GM23338 (cell line): ENCODE results near the gene GYS2. TPM values are rescaled to one million over a fixed set of nuclear protein-coding genes. Genes with fewer than 3 reads are reported as not detected.

ENCODE experiments used
- ATAC-seq: fragments of 200-7000 bp; cut with Tn5 transposase; 3 replicates; pipeline ENCODE4 v1.9.1; 2020
- DNase-seq: peaks from one replicate; pipeline ENCODE4 v3.0.0-alpha.2; 2015; ENCODE audit warnings: low spot score
- H2AFZ ChIP-seq: fragments of 200-600 bp; sonication (generic); 2 replicates; pipeline ENCODE4 v1.8.0; 2016; ENCODE audit warnings: antibody characterized with exemption, mild to moderate bottlenecking, moderate library complexity
- H3F3A ChIP-seq: fragments of 200-600 bp; sonication (generic); replicated peaks from 2 replicates; pipeline ENCODE4 v1.8.0; 2017; ENCODE audit warnings: antibody characterized with exemption, mixed run types, low read depth
- H3K27ac ChIP-seq: fragments of 200-600 bp; sonication (generic); 2 replicates; pipeline ENCODE4 v1.6.1; 2016; ENCODE audit warnings: low read depth
- H3K27me3 ChIP-seq: fragments of 200-600 bp; sonication (generic); 2 replicates; pipeline ENCODE4 v1.8.0; 2016; ENCODE audit warnings: mild to moderate bottlenecking, mixed run types, moderate library complexity; ENCODE audit not compliant: insufficient read depth
- H3K36me3 ChIP-seq: fragments of 200-600 bp; sonication (generic); 2 replicates; pipeline ENCODE4 v1.8.0; 2016; ENCODE audit warnings: mild to moderate bottlenecking; ENCODE audit not compliant: insufficient read depth
- H3K4me1 ChIP-seq: fragments of 200-600 bp; sonication (generic); 2 replicates; pipeline ENCODE4 v1.8.0; 2016; ENCODE audit warnings: mild to moderate bottlenecking, moderate library complexity; ENCODE audit not compliant: insufficient read depth
- H3K4me2 ChIP-seq: fragments of 200-600 bp; sonication (generic); 2 replicates; pipeline ENCODE4 v1.7.1; 2017; ENCODE audit warnings: mixed run types
- H3K4me3 ChIP-seq: fragments of 200-600 bp; sonication (generic); 2 replicates; pipeline ENCODE4 v1.6.1; 2016; ENCODE audit warnings: mixed run types
- H3K79me2 ChIP-seq: fragments of 200-600 bp; sonication (generic); replicated peaks from 2 replicates; pipeline ENCODE4 v1.8.0; 2017; ENCODE audit warnings: mild to moderate bottlenecking; ENCODE audit not compliant: insufficient read depth
- H3K9me2 ChIP-seq: fragments of 200-600 bp; sonication (generic); 2 replicates; pipeline ENCODE4 v1.8.0; 2017; ENCODE audit not compliant: insufficient read depth
- H4K20me1 ChIP-seq: fragments of 200-600 bp; sonication (generic); replicated peaks from 2 replicates; pipeline ENCODE4 v1.8.0; 2017; ENCODE audit warnings: mild to moderate bottlenecking; ENCODE audit not compliant: insufficient read depth
- H3K27ac Mint-ChIP-seq: 2 replicates; pipeline ENCODE4 v1.8.0; 2020; ENCODE audit warnings: inconsistent platforms, mild to moderate bottlenecking, moderate library complexity, mixed read lengths
- H3K27me3 Mint-ChIP-seq: 3 replicates; pipeline ENCODE4 v1.8.0; 2022; ENCODE audit warnings: low read depth, mild to moderate bottlenecking, moderate library complexity, mixed read lengths, inconsistent platforms; ENCODE audit not compliant: insufficient read depth, poor library complexity
- H3K36me3 Mint-ChIP-seq: 3 replicates; pipeline ENCODE4 v1.8.0; 2021; ENCODE audit warnings: low read depth, mild to moderate bottlenecking, inconsistent platforms, moderate library complexity, mixed read lengths
- H3K4me1 Mint-ChIP-seq: 3 replicates; pipeline ENCODE4 v1.8.0; 2020; ENCODE audit warnings: mild to moderate bottlenecking, inconsistent platforms, mixed read lengths
- H3K4me3 Mint-ChIP-seq: 3 replicates; pipeline ENCODE4 v1.8.0; 2021; ENCODE audit warnings: moderate library complexity, mild to moderate bottlenecking, inconsistent platforms, mixed read lengths
- H3K9me3 Mint-ChIP-seq: 3 replicates; pipeline ENCODE4 v1.8.0; 2020; ENCODE audit warnings: moderate library complexity, mild to moderate bottlenecking, inconsistent platforms, mixed read lengths
- CREB1 ChIP-seq: fragments of 250-450 bp; sonication (Bioruptor Pico); IDR thresholded peaks from 2 replicates; pipeline ENCODE4 v1.5.0; 2020; ENCODE audit warnings: low read depth, mild to moderate bottlenecking, moderate library complexity
- CTCF ChIP-seq, 2 experiments: fragments of 200-600 bp in 1 of 2; sonication (generic) in 1 of 2; conservative IDR thresholded peaks; 2 replicates each; pipeline versions ENCODE4 v1.5.1 to v1.6.1; 2016 to 2017; ENCODE audit warnings: antibody characterized with exemption in 2 of 2, low read depth in 2 of 2, mild to moderate bottlenecking in 2 of 2, moderate library complexity in 1 of 2
- EZH2phosphoT487 ChIP-seq: fragments of 200-600 bp; sonication (generic); IDR thresholded peaks from one replicate; pipeline ENCODE4 v1.8.1; 2018; ENCODE audit warnings: antibody characterized with exemption; ENCODE audit not compliant: unreplicated experiment
- JUNB ChIP-seq: IDR thresholded peaks from one replicate; pipeline ENCODE4 v1.6.1; 2016; ENCODE audit warnings: antibody characterized with exemption; ENCODE audit not compliant: unreplicated experiment
- NANOG ChIP-seq: IDR thresholded peaks from 2 replicates; pipeline ENCODE4 v1.6.1; 2016; ENCODE audit warnings: antibody characterized with exemption, borderline replicate concordance
- POLR2AphosphoS5 ChIP-seq: IDR thresholded peaks from 2 replicates; pipeline ENCODE4 v1.6.1; 2016; ENCODE audit warnings: antibody characterized with exemption, low read depth
- STAT1 ChIP-seq: IDR thresholded peaks from one replicate; pipeline ENCODE4 v1.6.1; 2016; ENCODE audit warnings: antibody characterized with exemption; ENCODE audit not compliant: unreplicated experiment
- polyA plus RNA-seq: library from polyadenylated mRNA; unstranded; fragments of >200 nt; fragmentation: Nextera tagmentation; extraction: Ambion mirVana; gene quantifications from 2 replicates; pipeline ENCODE4 v1.2.1, GENCODE V29; 2016
- total RNA-seq: library from RNA; depleted of rRNA; stranded (reverse); fragments of >200 nt; shearing (Covaris generic); gene quantifications from 2 replicates; pipeline ENCODE4 v1.2.3, GENCODE V29; 2014
- TF ChIP-seq, protein P1 (sequence below): IDR thresholded peaks from 2 replicates; pipeline ENCODE4 v1.6.1; 2016; ENCODE audit warnings: antibody characterized with exemption
- TF ChIP-seq, protein P2 (sequence below): fragments of 250-450 bp; sonication (Bioruptor Pico); IDR thresholded peaks from 2 replicates; pipeline ENCODE4 v1.5.0; 2020; ENCODE audit warnings: mild to moderate bottlenecking, moderate library complexity
- TF ChIP-seq, protein P3 (sequence below): IDR thresholded peaks from one replicate; pipeline ENCODE4 v1.6.1; 2018; ENCODE audit warnings: antibody characterized with exemption; ENCODE audit not compliant: unreplicated experiment

GYS2 gene
- total and polyA plus RNA-seq, 2 experiments from 2014 or later, result not detected

GRCh38 chr12:21499765-21500164, 104.9 kb downstream of the GYS2 start:
- Mint-ChIP-seq H3K36me3 (peaks cover 13% of the 10 kb centered on the region; the same call in 2 of the 3 replicates), H3K27me3 (no peaks in the 10 kb centered on the region), H3K27ac (no peak overlapping the region), H3K9me3 (no peaks in the 10 kb centered on the region), H3K4me3 (no peak overlapping the region), H3K4me1 (peaks cover 6% of the 10 kb centered on the region; the same call in 2 of the 3 replicates)
- no peak overlapping the region for H2AFZ ChIP-seq
- 0 out of 2 replicates have a peak, but pooled peaks cover 8% of the 10 kb centered on the region for H4K20me1 ChIP-seq
- no peaks in the 10 kb centered on the region for H3K9me2 ChIP-seq
- ATAC-seq (no peak), DNase-seq (no peak)
- peak overlapping the region; percentile 84; the same call in 1 of the 2 replicates for H3K4me2 ChIP-seq
- H3K27ac ChIP-seq, result no peak overlapping the region
- H3K4me3 ChIP-seq, result peak overlapping the region; percentile 73; the same call in 1 of the 2 replicates
- peaks cover 17% of the 10 kb centered on the region for H3K4me1 ChIP-seq
- no peaks in the 10 kb centered on the region for H3K36me3 ChIP-seq
- H3F3A ChIP-seq, result no peaks in the 10 kb centered on the region
- no peaks in the 10 kb centered on the region for H3K27me3 ChIP-seq
- TF ChIP-seq STAT1 (no peak), EZH2phosphoT487 (no peak), CREB1 (CRISPR knock-in tag) (no peak), POLR2AphosphoS5 (no peak), CTCF (conservative IDR thresholded peaks at IDR 0.05; ENCODE audit: low read depth in 2 of 2) (no peak), NANOG (no peak), JUNB (no peak)
- TF ChIP-seq, protein P1, sequence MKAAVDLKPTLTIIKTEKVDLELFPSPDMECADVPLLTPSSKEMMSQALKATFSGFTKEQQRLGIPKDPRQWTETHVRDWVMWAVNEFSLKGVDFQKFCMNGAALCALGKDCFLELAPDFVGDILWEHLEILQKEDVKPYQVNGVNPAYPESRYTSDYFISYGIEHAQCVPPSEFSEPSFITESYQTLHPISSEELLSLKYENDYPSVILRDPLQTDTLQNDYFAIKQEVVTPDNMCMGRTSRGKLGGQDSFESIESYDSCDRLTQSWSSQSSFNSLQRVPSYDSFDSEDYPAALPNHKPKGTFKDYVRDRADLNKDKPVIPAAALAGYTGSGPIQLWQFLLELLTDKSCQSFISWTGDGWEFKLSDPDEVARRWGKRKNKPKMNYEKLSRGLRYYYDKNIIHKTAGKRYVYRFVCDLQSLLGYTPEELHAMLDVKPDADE, result no peak
- TF ChIP-seq, protein P2, sequence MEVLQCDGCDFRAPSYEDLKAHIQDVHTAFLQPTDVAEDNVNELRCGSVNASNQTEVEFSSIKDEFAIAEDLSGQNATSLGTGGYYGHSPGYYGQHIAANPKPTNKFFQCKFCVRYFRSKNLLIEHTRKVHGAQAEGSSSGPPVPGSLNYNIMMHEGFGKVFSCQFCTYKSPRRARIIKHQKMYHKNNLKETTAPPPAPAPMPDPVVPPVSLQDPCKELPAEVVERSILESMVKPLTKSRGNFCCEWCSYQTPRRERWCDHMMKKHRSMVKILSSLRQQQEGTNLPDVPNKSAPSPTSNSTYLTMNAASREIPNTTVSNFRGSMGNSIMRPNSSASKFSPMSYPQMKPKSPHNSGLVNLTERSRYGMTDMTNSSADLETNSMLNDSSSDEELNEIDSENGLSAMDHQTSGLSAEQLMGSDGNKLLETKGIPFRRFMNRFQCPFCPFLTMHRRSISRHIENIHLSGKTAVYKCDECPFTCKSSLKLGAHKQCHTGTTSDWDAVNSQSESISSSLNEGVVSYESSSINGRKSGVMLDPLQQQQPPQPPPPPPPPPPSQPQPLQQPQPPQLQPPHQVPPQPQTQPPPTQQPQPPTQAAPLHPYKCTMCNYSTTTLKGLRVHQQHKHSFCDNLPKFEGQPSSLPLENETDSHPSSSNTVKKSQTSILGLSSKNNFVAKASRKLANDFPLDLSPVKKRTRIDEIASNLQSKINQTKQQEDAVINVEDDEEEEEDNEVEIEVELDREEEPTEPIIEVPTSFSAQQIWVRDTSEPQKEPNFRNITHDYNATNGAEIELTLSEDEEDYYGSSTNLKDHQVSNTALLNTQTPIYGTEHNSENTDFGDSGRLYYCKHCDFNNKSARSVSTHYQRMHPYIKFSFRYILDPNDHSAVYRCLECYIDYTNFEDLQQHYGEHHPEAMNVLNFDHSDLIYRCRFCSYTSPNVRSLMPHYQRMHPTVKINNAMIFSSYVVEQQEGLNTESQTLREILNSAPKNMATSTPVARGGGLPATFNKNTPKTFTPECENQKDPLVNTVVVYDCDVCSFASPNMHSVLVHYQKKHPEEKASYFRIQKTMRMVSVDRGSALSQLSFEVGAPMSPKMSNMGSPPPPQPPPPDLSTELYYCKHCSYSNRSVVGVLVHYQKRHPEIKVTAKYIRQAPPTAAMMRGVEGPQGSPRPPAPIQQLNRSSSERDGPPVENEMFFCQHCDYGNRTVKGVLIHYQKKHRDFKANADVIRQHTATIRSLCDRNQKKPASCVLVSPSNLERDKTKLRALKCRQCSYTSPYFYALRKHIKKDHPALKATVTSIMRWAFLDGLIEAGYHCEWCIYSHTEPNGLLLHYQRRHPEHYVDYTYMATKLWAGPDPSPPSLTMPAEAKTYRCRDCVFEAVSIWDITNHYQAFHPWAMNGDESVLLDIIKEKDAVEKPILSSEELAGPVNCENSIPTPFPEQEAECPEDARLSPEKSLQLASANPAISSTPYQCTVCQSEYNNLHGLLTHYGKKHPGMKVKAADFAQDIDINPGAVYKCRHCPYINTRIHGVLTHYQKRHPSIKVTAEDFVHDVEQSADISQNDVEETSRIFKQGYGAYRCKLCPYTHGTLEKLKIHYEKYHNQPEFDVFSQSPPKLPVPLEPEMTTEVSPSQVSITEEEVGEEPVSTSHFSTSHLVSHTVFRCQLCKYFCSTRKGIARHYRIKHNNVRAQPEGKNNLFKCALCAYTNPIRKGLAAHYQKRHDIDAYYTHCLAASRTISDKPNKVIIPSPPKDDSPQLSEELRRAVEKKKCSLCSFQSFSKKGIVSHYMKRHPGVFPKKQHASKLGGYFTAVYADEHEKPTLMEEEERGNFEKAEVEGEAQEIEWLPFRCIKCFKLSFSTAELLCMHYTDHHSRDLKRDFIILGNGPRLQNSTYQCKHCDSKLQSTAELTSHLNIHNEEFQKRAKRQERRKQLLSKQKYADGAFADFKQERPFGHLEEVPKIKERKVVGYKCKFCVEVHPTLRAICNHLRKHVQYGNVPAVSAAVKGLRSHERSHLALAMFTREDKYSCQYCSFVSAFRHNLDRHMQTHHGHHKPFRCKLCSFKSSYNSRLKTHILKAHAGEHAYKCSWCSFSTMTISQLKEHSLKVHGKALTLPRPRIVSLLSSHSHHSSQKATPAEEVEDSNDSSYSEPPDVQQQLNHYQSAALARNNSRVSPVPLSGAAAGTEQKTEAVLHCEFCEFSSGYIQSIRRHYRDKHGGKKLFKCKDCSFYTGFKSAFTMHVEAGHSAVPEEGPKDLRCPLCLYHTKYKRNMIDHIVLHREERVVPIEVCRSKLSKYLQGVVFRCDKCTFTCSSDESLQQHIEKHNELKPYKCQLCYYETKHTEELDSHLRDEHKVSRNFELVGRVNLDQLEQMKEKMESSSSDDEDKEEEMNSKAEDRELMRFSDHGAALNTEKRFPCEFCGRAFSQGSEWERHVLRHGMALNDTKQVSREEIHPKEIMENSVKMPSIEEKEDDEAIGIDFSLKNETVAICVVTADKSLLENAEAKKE (CRISPR knock-in tag), result no peak
- TF ChIP-seq, protein P3, sequence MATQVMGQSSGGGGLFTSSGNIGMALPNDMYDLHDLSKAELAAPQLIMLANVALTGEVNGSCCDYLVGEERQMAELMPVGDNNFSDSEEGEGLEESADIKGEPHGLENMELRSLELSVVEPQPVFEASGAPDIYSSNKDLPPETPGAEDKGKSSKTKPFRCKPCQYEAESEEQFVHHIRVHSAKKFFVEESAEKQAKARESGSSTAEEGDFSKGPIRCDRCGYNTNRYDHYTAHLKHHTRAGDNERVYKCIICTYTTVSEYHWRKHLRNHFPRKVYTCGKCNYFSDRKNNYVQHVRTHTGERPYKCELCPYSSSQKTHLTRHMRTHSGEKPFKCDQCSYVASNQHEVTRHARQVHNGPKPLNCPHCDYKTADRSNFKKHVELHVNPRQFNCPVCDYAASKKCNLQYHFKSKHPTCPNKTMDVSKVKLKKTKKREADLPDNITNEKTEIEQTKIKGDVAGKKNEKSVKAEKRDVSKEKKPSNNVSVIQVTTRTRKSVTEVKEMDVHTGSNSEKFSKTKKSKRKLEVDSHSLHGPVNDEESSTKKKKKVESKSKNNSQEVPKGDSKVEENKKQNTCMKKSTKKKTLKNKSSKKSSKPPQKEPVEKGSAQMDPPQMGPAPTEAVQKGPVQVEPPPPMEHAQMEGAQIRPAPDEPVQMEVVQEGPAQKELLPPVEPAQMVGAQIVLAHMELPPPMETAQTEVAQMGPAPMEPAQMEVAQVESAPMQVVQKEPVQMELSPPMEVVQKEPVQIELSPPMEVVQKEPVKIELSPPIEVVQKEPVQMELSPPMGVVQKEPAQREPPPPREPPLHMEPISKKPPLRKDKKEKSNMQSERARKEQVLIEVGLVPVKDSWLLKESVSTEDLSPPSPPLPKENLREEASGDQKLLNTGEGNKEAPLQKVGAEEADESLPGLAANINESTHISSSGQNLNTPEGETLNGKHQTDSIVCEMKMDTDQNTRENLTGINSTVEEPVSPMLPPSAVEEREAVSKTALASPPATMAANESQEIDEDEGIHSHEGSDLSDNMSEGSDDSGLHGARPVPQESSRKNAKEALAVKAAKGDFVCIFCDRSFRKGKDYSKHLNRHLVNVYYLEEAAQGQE, result no peak
- H3K79me2 ChIP-seq, result peaks cover 43% of the 10 kb centered on the region
